NCI-H2196 treated with DMSO at 0.1 percent for 48 hours (cell line): Measurements from ENCODE around the gene IGF2BP3.

Source experiments
- DNase-seq: peaks from one replicate; lab custom pipeline; 2025; ENCODE audit not compliant: unreplicated experiment; lab: John Stamatoyannopoulos, UW

IGF2BP3 gene

DNA sequence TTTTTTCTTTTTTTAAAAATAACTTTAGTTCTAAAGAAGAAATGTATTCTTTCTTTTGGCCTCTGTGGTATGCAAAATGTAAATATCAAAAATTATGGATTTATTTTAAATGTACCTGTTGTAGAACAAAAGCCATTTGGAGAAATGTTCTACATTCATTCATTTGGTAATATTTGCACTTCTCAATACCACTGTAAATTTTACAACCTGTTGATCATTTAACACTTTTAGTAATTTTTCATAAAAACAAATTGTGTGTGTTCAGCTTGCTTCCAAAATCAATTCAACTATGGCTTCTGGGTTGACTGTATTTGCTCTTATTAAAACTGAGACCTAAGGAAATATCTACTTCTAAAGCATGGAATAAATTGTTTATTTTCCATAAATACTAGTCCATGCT is 2.3 kb upstream of the IGF2BP3 start:
- no peak for DNase-seq

DNA sequence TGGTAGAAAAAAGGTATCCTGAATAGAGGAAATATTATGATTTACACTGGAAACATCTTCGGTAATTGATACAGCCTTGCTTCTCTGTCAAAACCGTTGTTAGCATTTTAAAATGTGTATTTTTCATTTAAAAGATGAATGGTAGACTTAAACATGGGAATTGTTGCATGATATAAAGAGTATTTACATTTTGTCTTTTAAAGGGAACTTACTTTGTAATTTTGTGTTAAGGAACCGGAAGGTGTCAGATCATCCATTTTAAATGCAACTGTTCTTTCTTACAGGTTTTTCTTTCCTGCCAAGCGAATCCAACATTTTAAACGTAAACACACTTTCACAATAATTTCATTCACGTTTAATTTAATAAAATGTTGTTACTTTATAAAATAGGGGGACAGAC is 1.8 kb upstream of the IGF2BP3 start:
- no peak for DNase-seq

DNA sequence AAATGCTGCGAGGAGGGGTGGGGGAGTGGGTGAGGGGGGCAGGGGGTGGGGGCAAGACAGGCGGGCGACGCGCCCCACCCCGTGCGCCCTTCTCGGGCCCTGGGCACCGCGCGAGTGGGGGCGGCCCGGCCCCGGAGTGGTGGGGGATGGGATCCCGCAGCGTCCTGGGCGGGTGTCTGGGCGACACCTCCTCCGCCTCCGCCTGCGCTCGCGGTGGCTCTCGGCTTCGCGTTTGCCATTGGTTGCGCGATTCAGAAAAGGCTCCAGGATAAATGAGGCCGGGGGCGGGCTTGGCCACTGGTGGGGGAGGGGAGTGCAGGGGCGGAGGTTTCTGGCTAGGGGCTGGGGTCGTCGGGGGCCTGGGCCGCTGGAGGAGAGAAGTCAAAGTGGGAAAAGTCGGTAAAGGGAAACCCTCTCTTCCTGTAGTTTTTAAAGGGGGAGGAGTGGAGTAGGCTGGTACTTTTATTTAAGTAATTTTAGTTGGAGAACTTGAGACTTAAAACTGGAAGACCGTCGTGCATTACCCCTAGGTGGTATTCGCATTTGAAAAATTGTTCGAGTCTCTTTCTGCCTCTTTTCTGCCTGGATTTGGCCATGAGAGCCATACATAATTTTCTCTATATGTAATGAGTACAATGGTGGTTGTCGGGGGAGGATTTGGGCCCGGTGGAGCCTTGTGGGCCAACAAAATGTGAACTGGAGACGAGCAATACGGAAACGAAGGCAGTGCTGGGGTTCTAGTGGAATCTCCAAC is 992 bp upstream of the IGF2BP3 start:
- peak; percentile 78 for DNase-seq

DNA sequence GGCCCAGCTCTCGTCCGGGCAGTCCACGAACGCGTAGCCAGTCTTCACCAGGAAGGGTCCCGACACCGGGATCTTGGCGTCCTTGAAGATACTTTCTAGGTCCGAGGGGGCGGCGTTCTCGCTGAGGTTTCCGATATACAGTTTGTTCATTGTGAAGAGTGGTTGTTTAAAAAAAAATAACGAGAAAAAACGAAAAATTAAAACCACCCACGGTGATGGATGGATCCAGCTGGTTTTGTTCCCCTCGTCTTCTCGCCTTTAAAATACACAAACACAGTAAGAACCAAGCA is 385 bp downstream of the IGF2BP3 start:
- no peak for DNase-seq

DNA sequence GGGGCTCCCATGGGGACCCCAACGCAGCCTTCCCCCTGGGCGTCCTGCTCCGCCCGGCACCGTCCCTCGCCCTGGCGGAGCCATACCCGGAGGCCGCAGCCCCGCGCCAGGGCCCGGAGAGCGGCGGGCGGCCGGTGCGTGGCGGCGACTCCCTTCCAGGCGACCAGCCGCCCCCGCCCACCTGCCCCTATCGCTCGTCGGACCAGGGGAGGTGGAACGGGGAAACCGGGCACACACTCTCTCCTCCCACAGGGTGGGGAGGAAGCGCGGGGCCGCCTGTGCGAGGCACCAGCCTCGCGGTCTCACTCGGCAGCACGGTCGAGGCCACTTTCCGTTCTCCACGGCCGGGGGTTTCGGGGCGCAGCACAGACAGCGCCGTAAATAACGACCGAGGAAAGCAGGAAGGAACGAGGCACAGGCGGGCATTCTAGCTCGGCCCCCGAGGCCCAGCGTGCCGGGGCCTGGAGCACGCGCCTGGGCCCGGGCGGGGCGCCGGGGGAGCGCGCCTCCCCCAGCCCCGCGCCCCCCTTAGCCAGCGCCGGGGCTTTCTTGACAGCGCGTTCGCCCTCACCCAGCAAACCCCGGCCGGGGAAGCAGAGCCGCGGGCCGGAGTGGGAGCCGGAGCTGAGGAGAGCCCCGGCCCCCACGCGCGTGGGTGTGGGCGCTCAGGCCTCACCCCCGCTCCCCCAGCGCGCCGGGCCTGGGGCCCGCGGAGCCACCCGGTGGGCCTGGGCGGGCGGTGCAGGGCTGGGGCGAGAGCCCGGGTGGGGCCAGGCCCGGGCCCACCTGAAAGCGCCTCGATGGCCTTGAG is 936 bp downstream of the IGF2BP3 start:
- DNase-seq = no peak

DNA sequence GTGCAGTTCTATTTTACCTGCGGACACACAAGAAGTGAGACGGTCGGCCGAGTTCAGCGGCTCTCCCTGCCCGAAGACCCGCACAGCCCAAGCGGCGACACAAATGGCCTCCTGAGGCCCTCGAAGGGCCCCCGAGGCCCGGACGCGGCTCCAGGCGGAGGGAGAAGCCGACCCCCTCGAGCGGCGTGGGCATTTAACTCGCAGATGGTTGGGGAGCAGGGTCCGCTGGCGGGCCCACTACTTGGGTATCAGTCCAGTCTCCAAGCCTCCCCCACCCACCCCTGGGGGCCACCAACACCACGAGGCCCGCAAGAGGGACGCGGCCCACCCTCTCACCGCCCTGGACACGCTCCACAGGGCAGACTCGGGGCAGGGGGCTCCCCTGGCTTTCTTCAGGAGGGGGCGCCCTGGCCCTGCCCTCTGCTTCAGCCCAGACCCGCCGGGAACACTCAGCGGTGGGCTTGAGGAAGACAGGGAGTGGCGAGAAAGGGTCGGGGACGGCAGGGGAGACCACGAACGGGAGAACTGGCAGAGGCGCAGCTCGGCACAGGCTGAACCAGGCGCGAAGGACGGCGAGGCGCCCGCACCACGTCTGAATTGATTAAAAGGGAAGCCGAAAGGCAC is 1.7 kb downstream of the IGF2BP3 start:
- no peak for DNase-seq

DNA sequence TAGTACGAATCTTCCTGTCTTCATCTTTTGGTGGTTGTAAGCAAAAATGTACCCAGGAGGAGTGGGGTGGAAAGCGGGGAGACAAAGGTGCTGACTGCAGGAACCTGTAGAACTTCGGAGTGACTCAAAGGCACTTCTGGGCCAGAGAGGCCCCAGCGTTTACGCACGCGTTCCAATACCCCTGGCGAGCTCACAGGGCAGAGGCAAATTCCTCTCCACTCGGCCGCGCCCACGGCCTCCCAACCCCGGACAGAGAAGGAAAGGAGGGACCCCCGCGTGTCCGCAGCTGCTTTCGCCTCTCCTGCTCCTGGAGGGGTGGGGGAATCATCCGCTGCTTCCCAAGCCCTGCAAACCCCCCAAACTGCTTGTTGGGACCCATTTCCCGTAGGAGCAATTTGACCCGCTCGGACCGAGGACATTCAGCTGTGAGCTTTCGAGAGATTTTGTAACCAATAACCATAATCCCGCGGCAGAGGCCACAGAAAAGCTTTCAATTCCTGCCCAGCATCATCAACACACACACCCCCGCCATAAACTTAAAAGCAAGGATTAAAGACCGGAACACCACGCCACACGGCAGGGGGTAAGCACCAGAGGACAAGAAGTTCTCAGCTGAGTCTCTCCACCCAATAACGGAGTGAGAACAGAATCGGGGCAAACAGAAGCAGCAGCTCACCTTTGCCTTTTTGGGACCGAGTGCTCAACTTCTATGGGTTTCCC is 2.3 kb downstream of the IGF2BP3 start:
- no peak for DNase-seq

DNA sequence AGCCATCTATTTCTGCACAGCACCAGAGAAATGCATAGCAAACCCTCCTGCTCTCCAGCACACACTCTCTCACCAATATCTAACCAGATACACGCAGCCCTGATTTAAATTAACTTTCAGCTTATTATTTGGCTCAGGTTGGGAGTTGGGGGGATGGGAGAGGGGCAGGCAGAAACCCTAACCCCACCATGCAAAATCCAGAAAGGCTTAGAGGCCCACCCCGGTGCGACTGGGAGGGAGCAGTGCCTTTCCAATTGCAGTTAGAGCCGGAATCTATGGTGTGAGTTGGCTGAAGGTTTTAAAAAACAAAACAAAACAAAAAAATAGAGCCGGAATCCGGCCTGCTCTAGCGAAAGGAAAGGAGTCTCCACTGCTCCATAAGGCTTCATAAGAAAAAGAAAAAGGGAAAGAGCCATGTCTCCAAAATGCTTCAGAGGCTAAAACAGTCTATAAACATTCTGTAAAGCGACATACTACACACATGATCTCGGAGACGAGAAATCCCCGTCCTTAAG is 2.9 kb downstream of the IGF2BP3 start:
- no peak for DNase-seq

DNA sequence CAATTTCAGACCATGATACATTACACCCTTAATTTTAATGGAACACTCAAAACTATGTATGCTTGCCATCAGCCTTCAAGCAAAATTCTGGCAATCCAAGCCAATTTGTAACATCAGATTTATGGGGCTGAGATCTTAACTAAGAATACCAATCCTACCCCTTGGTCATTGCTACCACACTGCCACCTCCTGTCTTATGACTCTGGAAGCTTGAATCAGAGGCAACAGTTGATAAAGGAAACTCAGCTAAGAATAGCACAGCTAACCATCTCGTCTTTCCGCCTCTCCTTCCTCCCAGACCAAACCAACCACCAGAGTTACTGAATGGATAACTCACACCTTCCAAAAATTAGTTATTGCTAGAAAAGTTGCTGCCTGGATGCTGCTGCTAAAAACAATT is 7.4 kb downstream of the IGF2BP3 start:
- DNase-seq = no peak

DNA sequence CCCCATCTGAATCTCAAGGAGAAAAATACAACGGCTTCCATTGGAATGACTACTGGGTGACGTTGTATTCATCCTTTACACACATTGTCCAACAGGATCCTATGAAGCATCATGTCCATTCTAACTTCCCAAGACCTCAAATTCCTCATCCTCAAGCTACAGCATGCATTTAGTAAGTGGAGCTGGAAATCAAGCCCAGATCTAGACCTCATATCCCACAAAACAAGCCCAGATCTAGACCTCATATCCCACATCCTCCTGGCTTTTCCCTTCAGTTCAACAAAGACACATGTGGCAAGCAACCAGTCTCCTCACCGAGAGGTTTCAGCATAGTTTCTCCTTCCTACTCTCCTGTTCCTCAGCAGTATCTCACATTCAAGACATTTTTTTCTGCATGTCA is 12.2 kb downstream of the IGF2BP3 start:
- no peak for DNase-seq

DNA sequence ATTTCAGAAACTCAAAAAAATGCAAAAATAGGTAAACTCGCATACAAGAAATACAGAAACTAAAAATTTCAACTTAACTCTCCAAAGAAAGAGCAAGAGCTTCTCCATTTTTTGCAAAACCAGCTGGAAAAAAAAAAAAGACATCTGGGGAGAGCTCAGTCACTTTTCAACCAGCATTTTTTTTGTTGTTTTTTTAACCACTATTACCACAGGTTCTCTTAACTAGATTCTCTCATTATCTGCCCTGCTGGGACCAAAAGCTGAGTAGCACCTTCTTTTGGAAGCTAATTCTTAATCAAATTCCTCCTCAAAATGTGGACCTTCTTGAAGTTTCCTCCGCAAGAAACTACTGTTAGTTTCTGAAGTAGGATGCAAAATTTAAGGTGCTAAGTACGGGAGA is 14.2 kb downstream of the IGF2BP3 start:
- no peak for DNase-seq

DNA sequence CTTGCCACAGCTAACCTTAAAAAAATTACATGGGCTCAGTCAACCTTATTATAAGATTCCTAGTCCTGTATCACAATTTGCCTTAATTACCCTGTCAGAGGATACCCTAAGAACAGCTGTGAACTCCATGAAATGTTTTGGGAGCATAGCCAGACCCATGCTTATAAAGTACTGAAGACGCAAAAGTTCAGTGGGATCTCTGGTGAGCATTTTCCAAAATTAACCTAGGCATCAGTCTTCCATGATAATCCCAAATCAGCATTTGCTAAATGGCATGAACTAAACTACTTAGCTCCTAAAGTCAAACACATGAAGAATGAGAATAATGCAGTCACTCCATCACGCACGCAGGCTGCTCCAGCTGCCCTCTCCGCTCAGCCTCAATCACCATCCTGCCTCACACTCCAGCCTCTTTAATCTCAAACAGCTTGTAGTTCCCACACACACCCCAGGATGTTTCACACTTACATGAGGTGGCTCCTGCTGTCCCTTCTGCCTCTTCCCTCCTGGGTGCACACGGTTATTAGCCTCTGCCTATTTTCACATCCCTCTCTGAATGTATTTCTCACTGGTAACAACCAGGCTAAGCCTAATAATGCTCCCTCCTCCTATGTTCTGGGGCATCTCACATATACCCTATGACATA is 15.3 kb downstream of the IGF2BP3 start:
- DNase-seq = no peak

DNA sequence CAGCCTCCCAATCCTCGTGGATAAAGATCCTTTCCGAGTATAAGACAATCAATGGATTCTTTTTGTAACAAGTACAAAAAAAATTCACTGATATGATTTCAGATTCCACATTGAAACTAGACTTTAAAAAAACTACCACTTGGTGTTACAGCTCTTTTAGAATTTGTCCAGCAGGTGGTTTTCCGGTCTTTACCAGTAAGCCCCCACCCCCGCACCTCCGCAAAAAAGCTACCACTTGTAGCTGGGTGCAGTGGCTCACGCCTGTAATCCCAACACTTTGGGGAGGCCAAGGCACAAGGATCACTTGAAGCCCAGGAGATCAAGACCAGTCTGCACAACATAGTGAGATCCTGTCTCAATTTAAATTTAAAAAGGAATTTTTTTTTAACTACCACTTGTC is 19.8 kb downstream of the IGF2BP3 start:
- no peak for DNase-seq

DNA sequence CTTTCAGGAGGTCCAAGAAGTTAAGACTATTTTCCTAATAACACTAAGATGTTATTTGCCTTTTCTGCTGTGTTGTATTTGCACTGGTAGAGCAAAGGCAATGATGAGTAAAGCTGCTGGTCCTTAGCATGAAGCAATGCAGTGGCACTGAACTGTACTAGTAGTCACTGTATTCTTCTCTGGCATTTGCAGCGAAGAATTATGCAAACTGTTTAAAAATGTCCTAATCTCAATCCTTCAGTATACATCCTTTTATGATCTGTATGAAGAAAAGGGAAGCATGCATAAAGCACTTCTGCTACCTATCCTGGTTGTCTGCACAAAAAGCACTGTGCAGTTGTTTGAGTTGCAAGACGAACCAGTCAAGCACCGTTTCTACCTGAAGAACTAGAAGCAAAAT is 20.4 kb downstream of the IGF2BP3 start:
- no peak for DNase-seq

DNA sequence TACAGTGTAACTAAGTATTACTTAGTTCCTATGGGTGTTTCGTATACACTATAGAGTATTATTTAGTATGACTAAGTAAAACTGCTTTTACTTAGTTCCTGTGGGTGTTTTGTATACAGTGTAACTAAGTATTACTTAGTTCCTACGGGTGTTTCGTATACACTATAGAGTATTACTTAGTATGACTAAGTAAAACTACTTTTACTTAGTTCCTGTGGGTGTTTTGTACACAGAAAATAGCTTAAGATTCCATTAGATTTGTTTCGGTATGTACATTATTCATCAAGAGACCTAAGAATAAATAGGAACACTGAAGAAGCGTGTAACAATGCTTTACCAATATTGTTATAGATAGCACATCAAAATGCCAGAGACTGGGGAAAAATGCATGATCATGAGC is 25.0 kb downstream of the IGF2BP3 start:
- DNase-seq = no peak

DNA sequence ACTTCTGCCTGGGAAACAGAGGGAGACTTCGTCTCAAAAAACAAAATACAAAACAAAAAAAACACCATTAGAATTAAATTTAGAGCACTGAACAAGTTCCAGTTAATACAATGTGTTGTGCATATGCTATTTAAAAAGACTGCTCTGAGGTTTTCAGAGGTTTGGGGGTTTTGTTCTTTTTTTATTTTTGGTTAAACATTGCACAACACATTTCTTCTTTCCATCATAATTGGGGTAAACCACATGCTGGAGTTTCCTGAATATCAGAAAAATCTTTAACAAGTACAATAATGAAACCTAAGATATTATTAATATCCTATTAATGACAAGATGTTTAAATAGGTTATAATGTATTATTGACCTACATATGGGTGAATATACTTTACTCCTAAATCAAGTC is 26.3 kb downstream of the IGF2BP3 start:
- DNase-seq = no peak

DNA sequence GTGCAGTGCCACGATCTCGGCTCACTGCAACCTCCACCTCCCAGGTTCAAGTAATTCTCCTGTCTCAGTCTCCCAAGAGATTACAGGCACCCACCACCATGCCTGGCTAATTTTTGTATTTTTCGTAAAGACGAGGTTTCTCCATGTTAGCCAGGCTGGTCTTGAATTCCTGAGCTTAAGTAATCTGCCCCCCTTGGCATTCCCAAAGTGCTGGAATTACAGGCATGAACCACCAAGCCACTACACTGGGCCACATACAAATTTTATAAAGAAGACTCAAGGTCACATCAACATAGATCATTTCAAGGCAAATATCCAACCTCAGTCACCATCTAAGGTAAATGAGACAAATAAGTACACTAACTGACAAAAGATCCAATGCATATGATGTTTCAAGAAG is 32.1 kb downstream of the IGF2BP3 start:
- DNase-seq = no peak

DNA sequence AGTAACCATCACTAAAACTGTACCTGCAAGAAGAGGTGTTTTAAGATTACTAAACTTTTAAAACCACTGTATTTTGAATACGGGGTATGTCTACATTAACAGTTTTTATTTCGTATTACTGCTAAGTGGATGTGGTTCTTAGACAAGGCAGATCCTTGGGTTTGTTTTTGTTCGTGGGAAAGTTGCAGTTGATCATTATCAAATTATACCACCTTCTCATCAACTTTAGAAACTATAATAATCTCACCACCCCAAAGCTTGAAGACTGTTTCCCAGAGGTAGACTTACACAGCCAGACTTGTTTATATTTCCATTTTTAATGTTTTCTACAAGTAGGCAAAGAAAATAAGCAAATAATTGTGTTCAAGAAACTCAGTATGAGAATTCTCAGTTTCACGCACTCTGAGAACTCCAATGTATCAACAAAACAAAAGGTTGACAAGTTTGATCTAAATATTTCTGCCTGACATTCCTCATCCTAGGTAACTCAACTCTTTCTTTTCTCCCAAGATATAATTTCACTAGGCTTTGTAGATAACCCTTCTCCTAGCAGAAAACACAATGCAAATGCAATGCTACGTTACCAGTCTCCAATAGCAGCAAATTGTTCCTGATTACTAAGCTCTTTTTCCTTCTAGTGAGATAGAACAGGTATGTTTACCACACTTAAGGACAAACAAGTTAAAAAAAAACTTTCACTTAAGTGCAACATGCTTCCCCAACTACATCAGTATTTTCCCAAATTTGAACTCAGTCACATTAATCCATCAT is 36.0 kb downstream of the IGF2BP3 start:
- DNase-seq = no peak

DNA sequence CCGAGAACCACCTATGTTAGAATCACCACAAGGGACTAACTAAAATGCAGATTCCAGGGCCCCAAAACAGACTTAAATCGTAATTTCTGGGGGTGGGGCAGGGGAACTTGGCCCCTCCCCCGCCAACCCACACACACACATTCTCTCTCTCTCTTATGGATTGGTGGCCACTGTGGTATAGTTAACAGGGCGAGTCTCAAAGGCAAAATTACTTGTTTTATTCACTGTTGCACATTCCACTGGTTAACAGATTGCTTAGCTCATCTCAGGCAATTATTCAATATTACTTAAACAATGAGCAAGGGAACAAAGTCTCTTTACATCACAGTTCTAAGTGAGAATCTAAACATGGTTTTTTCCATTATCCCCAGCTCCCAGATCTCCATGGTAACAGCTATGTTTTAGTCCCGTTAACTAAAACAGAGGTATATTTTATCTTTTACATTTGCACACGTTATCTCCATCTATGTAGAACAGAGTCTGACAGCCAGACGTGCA is 38.5 kb downstream of the IGF2BP3 start:
- DNase-seq = no peak

DNA sequence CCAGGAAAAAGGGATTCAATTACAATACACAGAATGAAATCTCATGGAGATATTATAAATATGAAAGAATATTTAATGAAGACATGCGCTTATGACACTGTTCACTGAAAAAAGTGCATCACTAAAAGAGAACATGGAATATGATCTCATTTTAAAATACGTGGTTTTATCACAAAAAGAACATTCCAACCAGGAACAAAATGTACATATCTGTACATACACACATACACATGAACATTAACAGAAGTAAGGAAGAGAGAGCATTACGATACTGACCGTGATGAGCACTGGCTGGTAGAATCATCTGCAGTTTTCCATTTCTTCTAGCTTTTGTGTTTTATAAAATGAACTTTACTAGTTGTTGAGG is 39.4 kb downstream of the IGF2BP3 start:
- no peak for DNase-seq
